Kidney (tissue), 14 donors: ENCODE data around the gene DNAJB6. TPM values are rescaled to one million over a fixed set of nuclear protein-coding genes. Genes with fewer than 3 reads are reported as not detected.

Experiments
- DNase-seq, 5 donors: peaks; one replicate each; pipeline ENCODE4 v3.0.0-alpha.2; 2013 to 2020
- FAIRE-seq: peaks from 2 replicates; lab custom pipeline; 2012; peaks lifted over from hg19 to GRCh38; lab: Jason Lieb, UNC
- H3K27ac ChIP-seq, 2 donors: one replicate each; pipeline ENCODE4 v1.7.0; 2013; ENCODE audit warnings: low read depth in 2 of 2, low read length in 2 of 2, inconsistent platforms in 1 of 2
- H3K27me3 ChIP-seq: one replicate; pipeline ENCODE4 v1.7.1; 2013; ENCODE audit warnings: low read length, inconsistent platforms; ENCODE audit not compliant: control insufficient read depth, insufficient read depth
- H3K36me3 ChIP-seq, 3 donors: one replicate each; pipeline versions ENCODE4 v1.7.0 to v1.7.1; 2013; ENCODE audit warnings: low read length in 3 of 3, control low read depth in 1 of 3, inconsistent platforms in 1 of 3; ENCODE audit not compliant: insufficient read depth in 3 of 3, control insufficient read depth in 2 of 3
- H3K4me1 ChIP-seq, 3 donors: one replicate each; pipeline versions ENCODE4 v1.7.0 to v1.7.1; 2013; ENCODE audit warnings: low read length in 3 of 3, inconsistent platforms in 1 of 3, low read depth in 1 of 3; ENCODE audit not compliant: control insufficient read depth in 2 of 3, insufficient read depth in 2 of 3
- H3K4me3 ChIP-seq, 3 donors: one replicate each; pipeline versions ENCODE4 v1.7.0 to v1.8.1; 2013; ENCODE audit warnings: low read length in 3 of 3, control low read depth in 1 of 3, inconsistent platforms in 1 of 3
- H3K9ac ChIP-seq, 3 donors: one replicate each; pipeline versions ENCODE4 v1.7.0 to v1.7.1; 2013; ENCODE audit warnings: low read length in 3 of 3, control low read depth in 1 of 3, inconsistent platforms in 1 of 3
- H3K9me3 ChIP-seq, 3 donors: one replicate each; pipeline versions ENCODE4 v1.7.0 to v1.7.1; 2013; ENCODE audit warnings: low read length in 3 of 3, control low read depth in 1 of 3, inconsistent platforms in 1 of 3; ENCODE audit not compliant: control insufficient read depth in 2 of 3, insufficient read depth in 1 of 3
- intact Hi-C: fragments of 100-400 bp; cut with DNase I; formaldehyde crosslinking; loops from one replicate; pipeline ENCODE4 v1.11.1; 2022
- polyA plus RNA-seq: library from polyadenylated mRNA; stranded (reverse); fragments of 350-450 nt; fragmentation: Illumina TruSeq; extraction: RNeasy Lipid Tissue Mini Kit (QIAGEN cat#74804); gene quantifications from one replicate; pipeline ENCODE4 v1.2.3, GENCODE V29; 2014; ENCODE audit warnings: low read depth, low replicate concordance; ENCODE audit not compliant: insufficient read depth
- total RNA-seq: library from RNA; stranded (reverse); fragmentation: NEBNext Ultra II Directional; extraction: Animal tissue kit (Norgen Biotek cat#: 25700); gene quantifications from one replicate; pipeline ENCODE4 v1.2.1, GENCODE V29; 2021
- TF ChIP-seq, protein P1 (sequence below): IDR thresholded peaks from 3 replicates; pipeline ENCODE4 v1.5.1; 2012; ENCODE audit warnings: mild to moderate bottlenecking, moderate library complexity, borderline replicate concordance; ENCODE audit not compliant: insufficient read depth; ENCODE audit errors: extremely low read depth
- donor health status: control.
- donor health status: control.
- donor health status: control.
- donor health status: control.
- donor health status: control.
- donor health status: DM: yes; HTN: yes; CAD: no.
- donor health status: Normal renal cell carcinoma (clear cell type).

Gene DNAJB6
- total and polyA plus RNA-seq, 2 donors from 2014 or later = 74.5 to 86.8 TPM

DNA sequence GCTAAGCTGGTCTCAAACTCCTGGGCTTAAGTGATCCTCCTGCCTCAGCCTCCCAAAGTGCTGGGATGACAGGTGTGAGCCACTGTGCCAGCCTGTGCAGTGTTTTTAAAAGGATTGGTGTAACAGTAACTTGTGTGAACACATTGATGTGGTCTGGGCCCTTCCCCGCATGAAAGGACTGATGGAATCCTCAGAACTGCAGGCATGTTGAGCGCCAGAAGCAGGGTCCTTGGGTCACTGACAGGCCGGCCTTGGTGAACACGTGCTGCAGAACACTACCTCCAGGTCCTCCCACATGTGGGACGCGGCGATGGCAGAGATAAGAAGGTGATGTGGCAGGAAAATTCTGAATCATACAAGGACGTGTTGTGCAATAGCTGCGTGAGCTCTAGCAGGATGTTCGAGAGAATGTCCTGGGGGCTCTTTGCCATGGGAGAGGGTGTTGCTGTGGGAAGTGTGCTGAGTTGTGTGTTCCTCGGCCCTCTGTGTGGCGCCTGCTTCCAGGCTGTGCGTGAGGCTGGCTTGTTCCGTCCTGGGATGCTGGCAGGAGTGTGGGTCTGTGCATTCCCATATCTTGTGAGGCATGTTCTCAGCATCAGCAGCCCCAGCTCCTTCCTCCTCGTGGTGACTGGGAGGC lies 68.2 kb downstream of the DNAJB6 start:
- intact Hi-C loops = no loop called here
- DNase-seq = peak; percentile 38 to 78 (median 59)
- Histone ChIP-seq H3K4me3 (no peak overlapping the region), H3K27me3 (no peaks in the 10 kb centered on the region), H3K27ac (no peak overlapping the region), H3K9me3 (no peaks in the 10 kb centered on the region), H3K4me1 (no peaks in the 10 kb centered on the region), H3K9ac (no peak overlapping the region), H3K36me3 (peaks cover 0 to 2% (median 2%) of the 10 kb centered on the region in 3 donors)
- no peak for FAIRE-seq
- TF ChIP-seq, protein P1, sequence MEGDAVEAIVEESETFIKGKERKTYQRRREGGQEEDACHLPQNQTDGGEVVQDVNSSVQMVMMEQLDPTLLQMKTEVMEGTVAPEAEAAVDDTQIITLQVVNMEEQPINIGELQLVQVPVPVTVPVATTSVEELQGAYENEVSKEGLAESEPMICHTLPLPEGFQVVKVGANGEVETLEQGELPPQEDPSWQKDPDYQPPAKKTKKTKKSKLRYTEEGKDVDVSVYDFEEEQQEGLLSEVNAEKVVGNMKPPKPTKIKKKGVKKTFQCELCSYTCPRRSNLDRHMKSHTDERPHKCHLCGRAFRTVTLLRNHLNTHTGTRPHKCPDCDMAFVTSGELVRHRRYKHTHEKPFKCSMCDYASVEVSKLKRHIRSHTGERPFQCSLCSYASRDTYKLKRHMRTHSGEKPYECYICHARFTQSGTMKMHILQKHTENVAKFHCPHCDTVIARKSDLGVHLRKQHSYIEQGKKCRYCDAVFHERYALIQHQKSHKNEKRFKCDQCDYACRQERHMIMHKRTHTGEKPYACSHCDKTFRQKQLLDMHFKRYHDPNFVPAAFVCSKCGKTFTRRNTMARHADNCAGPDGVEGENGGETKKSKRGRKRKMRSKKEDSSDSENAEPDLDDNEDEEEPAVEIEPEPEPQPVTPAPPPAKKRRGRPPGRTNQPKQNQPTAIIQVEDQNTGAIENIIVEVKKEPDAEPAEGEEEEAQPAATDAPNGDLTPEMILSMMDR = no peak

- H3K9ac ChIP-seq = no peak overlapping the region
- FAIRE-seq = no peak
- intact Hi-C loops = no loop called here
These were observed 68.7 kb downstream of the DNAJB6 start for GRCh38 chr7:157405501-157405900.

DNA sequence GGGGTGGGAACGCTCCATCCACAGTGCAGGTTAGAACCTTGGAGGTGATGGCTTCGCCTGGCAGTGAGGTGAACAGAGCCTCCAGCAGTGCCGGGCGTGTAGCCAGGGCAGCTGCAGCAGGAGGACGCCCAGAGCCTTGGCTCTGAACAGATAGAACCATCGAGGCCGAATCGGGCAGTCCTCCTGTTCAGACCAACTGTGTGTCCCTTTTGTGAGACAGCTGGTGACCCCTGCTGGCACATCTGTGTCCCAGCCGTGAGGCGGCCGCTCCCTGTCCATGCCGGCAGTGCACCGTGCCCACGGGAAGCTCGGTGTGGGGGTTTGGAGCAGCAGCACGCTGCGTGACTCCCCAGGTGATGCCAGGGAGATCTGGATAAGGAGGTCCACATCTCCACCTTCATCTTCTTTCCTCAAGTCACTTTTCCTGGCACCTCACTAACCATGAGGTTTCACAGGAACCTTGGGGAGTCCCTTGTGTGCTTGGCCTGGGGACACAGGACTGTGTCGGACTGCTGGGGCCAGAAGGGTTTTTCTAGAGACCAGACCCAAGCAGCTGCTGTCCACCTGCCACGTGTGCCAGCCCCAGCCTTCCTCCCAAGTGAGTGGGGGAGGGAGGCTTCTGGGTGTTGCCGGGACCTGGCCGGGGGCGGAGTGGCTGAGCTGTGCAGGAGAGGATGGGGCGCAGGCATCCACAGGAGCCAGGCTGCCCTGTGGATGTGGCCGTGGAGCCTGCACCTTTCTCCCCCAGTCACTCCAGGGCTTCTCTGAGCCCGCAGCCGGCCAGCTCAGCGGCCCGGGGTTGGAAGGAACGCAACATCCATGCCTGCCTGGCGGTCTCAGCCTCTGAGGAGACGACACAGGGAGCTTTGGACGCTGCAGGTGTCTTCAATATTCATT lies 69.4 kb downstream of the DNAJB6 start:
- H3K9me3 ChIP-seq = no peaks in the 10 kb centered on the region
- TF ChIP-seq, protein P1 = no peak
- peaks cover 0 to 2% (median 0%) of the 10 kb centered on the region in 3 donors for H3K36me3 ChIP-seq
- no peaks in the 10 kb centered on the region for H3K27me3 ChIP-seq
- no peak overlapping the region for H3K4me3 ChIP-seq
- H3K4me1 ChIP-seq = no peaks in the 10 kb centered on the region
- FAIRE-seq = no peak
- H3K9ac ChIP-seq = no peak overlapping the region
- intact Hi-C loops = no loop called here
- no peak overlapping the region for H3K27ac ChIP-seq
- peak in 1 of 5 donors; percentile 63 for DNase-seq

More at GRCh38 chr7:157405501-157405900, 68.7 kb downstream of the DNAJB6 start:
- Histone ChIP-seq H3K9me3 (no peaks in the 10 kb centered on the region), H3K27me3 (no peaks in the 10 kb centered on the region), H3K27ac (no peak overlapping the region), H3K4me1 (no peaks in the 10 kb centered on the region), H3K36me3 (peaks cover 0 to 2% (median 0%) of the 10 kb centered on the region in 3 donors), H3K4me3 (no peak overlapping the region)
- peak in 1 of 5 donors; percentile 37 for DNase-seq
- TF ChIP-seq, protein P1 = no peak
